ENCODE results near the gene PLCG2. TPM values are rescaled to one million over a fixed set of nuclear protein-coding genes. Genes with fewer than 3 reads are reported as not detected.

PLCG2 gene
- total and polyA plus RNA-seq, 2 donors: 8.0 to 13.0 TPM

- no peaks in the 10 kb centered on the region for H3K36me3 ChIP-seq (ENCODE audit: insufficient read depth)
- 59% methylated on average over 7 of the region's 7 CpGs for WGBS
- H3K27ac ChIP-seq (ENCODE audit: low read depth): no peak overlapping the region
- H3K4me1 ChIP-seq (ENCODE audit: insufficient read depth): no peaks in the 10 kb centered on the region
- no peak overlapping the region for H3K4me3 ChIP-seq (ENCODE audit: low read depth, low read length)
- no peak for DNase-seq (ENCODE audit: extremely low spot score)
Observed at GRCh38 chr16:81841722-81842121, 62.6 kb downstream of the PLCG2 start.

DNA sequence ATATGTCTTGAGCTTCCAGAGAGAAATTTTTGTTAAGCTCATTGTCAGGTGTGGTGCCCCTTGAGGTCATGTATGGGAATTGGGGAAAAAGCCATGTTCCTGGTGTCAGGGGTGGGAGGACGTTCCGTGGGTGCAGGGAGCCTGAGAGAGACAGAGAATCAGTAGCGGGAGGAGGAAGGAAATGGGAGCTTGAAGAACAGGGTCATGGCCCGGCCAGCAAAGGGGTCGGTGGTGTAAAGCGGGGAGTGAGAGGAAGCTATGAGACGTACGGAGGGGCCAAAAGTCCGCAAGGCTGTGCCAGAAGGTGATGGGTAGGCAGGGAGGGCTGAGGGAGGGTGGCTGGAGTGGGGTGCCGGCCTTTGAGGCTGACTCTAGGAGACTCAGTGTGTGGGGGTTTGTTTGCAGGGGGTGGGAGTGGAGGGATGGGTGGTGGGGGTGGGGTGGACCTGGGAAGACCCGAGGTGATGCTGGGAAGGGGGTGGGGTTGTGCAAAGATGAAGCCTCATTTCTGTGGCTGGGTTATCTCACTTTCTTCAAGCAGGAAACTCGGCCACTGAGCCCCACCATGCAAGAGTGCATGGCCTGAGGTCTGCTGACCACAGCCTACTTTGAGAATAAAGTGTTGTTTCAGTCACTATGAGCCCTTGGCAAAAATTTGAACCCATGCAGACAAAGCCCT lies 63.6 kb downstream of the PLCG2 start:
- Histone ChIP-seq H3K27ac (ENCODE audit: low read depth) (no peak overlapping the region), H3K4me3 (ENCODE audit: low read depth, low read length) (no peak overlapping the region), H3K4me1 (ENCODE audit: insufficient read depth) (no peaks in the 10 kb centered on the region), H3K36me3 (ENCODE audit: insufficient read depth) (no peaks in the 10 kb centered on the region)
- 57% methylated on average over 12 of the region's 12 CpGs for WGBS
- DNase-seq (ENCODE audit: extremely low spot score): no peak

DNA sequence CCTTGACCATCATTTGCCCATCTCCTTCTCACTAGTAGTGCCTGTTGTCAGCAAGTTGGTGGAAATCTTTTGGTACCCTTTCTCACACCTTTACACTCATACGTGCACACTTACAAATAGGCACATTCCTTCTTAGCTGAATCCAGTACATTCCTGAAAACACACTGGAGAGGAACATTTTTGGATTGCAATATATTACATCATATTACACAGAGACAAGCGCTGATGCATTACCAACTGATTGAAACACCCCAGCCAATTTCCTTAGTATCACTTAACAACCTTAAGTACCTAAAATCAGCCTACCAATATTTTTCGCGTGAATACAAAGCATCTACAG lies 64.1 kb downstream of the PLCG2 start:
- no peaks in the 10 kb centered on the region for H3K4me1 ChIP-seq (ENCODE audit: insufficient read depth)
- WGBS: 74% methylated on average over 4 of the region's 4 CpGs
- DNase-seq (ENCODE audit: extremely low spot score): no peak
- no peak overlapping the region for H3K27ac ChIP-seq (ENCODE audit: low read depth)
- no peaks in the 10 kb centered on the region for H3K36me3 ChIP-seq (ENCODE audit: insufficient read depth)
- no peak overlapping the region for H3K4me3 ChIP-seq (ENCODE audit: low read depth, low read length)

DNA sequence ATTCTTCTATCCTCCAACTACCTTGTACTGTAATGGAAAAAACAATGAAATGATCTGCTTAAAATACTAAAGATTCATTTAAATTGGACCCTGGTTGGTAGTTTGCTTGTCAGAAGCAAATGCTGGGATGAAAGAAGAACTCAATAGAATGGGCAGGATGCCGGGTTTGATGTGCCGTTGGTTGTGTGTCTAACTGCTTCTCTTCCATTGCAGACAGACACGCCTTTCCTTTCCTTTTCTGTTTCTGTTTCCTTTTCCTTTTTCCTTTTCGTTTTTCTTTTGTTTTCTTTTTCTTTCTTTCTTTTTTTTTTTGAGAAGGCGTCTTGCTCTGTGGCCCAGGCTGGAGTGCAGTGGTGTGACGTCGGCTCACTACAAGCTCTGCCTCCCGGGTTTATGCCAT lies 64.6 kb downstream of the PLCG2 start:
- Histone ChIP-seq H3K4me1 (ENCODE audit: insufficient read depth) (no peaks in the 10 kb centered on the region), H3K27ac (ENCODE audit: low read depth) (no peak overlapping the region), H3K4me3 (ENCODE audit: low read depth, low read length) (no peak overlapping the region), H3K36me3 (ENCODE audit: insufficient read depth) (no peaks in the 10 kb centered on the region)
- 86% methylated on average over 8 of the region's 8 CpGs for WGBS
- no peak for DNase-seq (ENCODE audit: extremely low spot score)

GRCh38 chr16:81846105-81846504 lies 67.0 kb downstream of the PLCG2 start:
- 78% methylated on average over 4 of the region's 4 CpGs for WGBS
- Histone ChIP-seq H3K4me3 (ENCODE audit: low read depth, low read length) (no peak overlapping the region), H3K36me3 (ENCODE audit: insufficient read depth) (no peaks in the 10 kb centered on the region), H3K27ac (ENCODE audit: low read depth) (no peak overlapping the region), H3K4me1 (ENCODE audit: insufficient read depth) (no peaks in the 10 kb centered on the region)
- no peak for DNase-seq (ENCODE audit: extremely low spot score)

GRCh38 chr16:81848306-81848853 lies 69.3 kb downstream of the PLCG2 start:
- Histone ChIP-seq H3K4me1 (ENCODE audit: insufficient read depth) (no peaks in the 10 kb centered on the region), H3K36me3 (ENCODE audit: insufficient read depth) (no peaks in the 10 kb centered on the region), H3K4me3 (ENCODE audit: low read depth, low read length) (no peak overlapping the region), H3K27ac (ENCODE audit: low read depth) (no peak overlapping the region)
- WGBS: 78% methylated on average over 4 of the region's 4 CpGs
- DNase-seq (ENCODE audit: extremely low spot score): no peak

DNA sequence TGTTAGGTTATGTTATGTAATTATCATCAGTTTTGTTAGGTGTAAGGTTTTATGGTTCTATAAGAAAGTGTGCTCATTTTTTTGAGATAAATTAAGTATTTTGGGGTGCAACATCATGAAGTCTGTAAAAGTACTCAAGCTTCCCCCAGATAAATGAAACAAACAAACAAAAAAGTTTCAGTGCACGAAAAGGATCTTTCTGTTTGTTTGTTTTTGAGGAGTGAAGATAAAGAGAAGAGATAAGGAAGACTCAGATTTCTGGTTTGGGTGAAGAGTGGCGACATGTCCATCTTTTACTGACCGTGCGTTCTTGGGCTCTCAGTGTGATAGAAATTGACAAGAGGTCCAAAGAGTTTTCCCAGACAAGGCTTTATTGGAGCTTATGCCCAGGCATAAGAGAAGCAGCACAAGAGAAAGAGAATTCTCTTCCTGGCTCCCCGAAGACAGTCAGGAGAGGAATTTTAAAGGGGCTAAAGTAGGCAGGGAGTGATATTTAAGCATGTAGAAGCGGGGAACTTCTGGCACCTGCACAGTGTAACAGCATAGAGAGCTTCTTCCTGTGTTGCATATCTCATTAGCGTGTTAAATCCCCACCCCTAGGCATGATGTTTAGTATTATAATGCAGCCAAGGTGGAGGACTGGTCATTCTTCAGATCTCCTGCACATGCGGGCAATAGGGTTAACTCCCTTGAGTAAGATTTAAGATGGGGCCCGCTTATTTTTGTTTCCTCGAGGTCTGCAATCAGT lies 71.3 kb downstream of the PLCG2 start:
- Histone ChIP-seq H3K27ac (ENCODE audit: low read depth) (no peak overlapping the region), H3K4me1 (ENCODE audit: insufficient read depth) (no peaks in the 10 kb centered on the region), H3K36me3 (ENCODE audit: insufficient read depth) (no peaks in the 10 kb centered on the region), H3K4me3 (ENCODE audit: low read depth, low read length) (no peak overlapping the region)
- WGBS: 57% methylated on average over 10 of the region's 10 CpGs
- no peak for DNase-seq (ENCODE audit: extremely low spot score)

DNA sequence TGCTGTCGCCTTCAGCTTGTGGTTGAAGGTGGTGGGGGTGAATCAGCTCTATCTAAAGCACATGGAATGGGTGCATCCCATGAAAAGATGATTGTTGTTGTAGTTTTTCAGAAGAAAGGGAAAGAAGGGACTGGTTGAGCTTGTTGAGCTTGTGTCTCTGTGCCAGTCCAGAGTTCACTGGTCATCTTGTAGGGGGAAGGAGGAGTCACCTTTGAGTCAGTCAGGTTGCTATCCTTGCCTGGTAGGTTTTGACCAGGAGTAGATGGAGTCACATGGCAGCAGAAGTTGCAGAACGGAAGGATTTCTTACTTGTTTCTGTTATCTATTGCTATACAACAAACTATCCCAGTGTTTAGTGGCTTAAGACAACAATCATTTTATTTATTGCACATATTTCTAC lies 73.3 kb downstream of the PLCG2 start:
- Histone ChIP-seq H3K4me3 (ENCODE audit: low read depth, low read length) (no peak overlapping the region), H3K27ac (ENCODE audit: low read depth) (no peak overlapping the region), H3K4me1 (ENCODE audit: insufficient read depth) (no peaks in the 10 kb centered on the region), H3K36me3 (ENCODE audit: insufficient read depth) (no peaks in the 10 kb centered on the region)
- WGBS: 81% methylated on average over 2 of the region's 2 CpGs
- DNase-seq (ENCODE audit: extremely low spot score): no peak

DNA sequence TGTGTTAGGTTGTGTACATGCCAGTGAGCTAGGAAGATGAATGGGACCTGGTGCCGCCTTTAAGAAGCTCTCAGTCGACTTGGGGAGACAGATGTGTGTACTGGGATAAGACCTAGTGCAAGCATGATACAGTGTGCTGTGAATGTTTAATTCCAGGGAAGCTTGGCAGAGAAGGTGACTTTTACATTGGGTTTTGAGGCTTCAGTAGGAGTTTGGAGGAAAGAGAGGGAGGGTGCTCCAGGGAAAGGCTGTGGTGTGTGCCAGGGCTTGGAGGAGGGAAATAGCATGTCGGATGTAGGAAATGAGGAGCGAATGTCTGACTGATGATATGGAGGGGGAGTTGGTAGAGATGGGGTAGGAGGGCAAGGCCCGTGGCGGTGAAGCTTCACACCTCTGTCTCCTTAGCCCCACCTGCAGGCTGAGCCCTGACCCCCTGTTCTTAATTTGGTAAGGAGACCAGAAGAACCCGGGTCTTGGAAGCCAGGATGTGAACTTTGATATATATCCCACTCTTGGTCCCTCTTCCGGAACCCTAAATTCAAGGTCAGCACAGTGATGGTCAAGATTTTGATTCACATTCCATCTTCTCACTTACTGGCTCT lies 76.6 kb downstream of the PLCG2 start:
- DNase-seq (ENCODE audit: extremely low spot score): no peak
- no peaks in the 10 kb centered on the region for H3K4me1 ChIP-seq (ENCODE audit: insufficient read depth)
- no peak overlapping the region for H3K27ac ChIP-seq (ENCODE audit: low read depth)
- no peaks in the 10 kb centered on the region for H3K36me3 ChIP-seq (ENCODE audit: insufficient read depth)
- WGBS: 79% methylated on average over 8 of the region's 8 CpGs
- H3K4me3 ChIP-seq (ENCODE audit: low read depth, low read length): no peak overlapping the region

DNA sequence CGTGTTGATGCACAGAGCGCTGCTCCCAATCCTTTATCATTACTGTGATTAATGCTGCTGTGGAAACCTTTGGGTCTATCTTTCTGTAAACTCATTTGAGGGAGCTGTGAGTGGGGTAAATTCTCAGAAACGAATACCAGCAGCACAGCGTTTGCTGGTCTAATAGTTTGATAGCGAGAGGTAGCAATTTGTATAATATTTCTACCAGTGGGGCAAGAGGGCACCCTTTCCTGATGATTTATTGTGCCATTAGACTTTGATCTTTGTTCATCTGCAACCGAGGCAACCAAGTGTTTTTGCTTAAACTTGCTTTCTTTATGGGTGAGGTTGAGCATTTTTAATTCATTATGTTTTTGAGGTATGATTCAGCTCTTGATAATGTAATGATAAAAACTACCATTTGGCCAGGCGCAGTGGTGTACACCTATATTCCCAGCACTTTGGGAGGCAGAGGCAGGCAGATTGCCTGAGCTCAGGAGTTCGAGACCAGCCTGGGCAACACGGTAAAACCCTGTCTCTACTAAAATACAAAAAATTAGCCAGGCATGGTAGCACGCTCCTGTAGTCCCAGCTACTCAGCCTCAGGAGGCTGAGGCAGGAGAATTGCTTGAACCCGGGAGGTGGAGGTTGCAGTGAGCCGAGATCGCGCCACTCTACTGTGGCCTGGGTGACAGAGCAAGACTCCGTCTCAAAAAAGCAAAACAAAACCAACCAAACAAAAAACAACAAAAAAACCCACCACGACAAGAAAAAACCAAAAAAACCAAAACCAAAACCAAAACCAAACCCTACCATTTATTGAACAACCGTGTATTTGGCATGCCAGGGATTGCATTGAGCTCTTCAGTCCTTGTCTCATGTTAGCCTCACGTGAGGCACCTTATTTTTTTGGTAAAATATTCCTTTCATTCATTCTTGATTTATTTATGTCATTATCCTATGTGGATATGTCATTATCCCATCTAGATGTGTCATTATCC lies 81.5 kb downstream of the PLCG2 start:
- H3K4me3 ChIP-seq (ENCODE audit: low read depth, low read length): no peak overlapping the region
- H3K36me3 ChIP-seq (ENCODE audit: insufficient read depth): no peaks in the 10 kb centered on the region
- WGBS: 80% methylated on average over 18 of the region's 18 CpGs
- H3K27ac ChIP-seq (ENCODE audit: low read depth): no peak overlapping the region
- no peak for DNase-seq (ENCODE audit: extremely low spot score)
- H3K4me1 ChIP-seq (ENCODE audit: insufficient read depth): no peaks in the 10 kb centered on the region

DNA sequence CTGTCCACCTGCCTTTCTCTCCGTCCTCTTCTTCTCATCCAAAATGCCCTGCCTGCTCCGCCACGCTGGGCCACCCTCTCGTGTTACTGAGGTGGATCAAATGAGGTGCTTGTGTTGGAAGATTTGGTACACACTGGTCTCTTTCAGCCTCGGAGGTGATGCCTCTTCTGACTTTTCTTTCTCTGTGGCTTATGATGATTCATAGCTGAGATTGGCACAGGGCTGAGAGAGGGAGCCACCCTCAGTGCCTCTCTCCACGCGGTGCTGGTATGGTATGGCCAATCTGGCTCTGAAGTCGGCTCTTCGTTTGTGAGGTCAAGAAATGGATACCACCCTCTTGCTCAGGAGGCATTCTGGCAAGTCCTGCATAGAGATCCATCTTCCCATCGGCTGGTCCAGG lies 82.4 kb downstream of the PLCG2 start:
- Histone ChIP-seq H3K36me3 (ENCODE audit: insufficient read depth) (no peaks in the 10 kb centered on the region), H3K27ac (ENCODE audit: low read depth) (no peak overlapping the region), H3K4me1 (ENCODE audit: insufficient read depth) (no peaks in the 10 kb centered on the region), H3K4me3 (ENCODE audit: low read depth, low read length) (no peak overlapping the region)
- no peak for DNase-seq (ENCODE audit: extremely low spot score)
- 67% methylated on average over 10 of the region's 10 CpGs for WGBS

DNA sequence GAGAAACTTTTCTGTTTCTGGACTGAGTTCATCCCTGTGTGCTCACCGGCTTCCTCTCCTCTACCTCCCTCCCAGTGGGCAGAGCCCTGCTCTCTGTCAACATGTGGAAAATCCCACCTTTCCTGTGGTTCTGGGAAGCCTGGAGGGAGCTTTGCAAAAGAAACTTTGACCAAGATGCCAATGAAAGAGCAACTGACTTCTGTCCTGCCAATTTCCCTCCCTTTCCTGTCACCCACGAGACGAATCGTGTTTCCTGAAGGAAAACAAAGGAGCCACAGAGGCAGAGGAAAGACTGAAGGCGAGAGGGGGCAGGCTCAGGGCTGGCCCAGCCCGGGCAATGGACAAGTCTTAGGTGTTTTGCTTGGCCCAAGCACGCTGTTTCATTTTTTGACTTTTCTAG lies 82.8 kb downstream of the PLCG2 start:
- Histone ChIP-seq H3K4me3 (ENCODE audit: low read depth, low read length) (no peak overlapping the region), H3K27ac (ENCODE audit: low read depth) (no peak overlapping the region), H3K4me1 (ENCODE audit: insufficient read depth) (no peaks in the 10 kb centered on the region), H3K36me3 (ENCODE audit: insufficient read depth) (no peaks in the 10 kb centered on the region)
- DNase-seq (ENCODE audit: extremely low spot score): no peak
- 54% methylated on average over 7 of the region's 7 CpGs for WGBS

DNA sequence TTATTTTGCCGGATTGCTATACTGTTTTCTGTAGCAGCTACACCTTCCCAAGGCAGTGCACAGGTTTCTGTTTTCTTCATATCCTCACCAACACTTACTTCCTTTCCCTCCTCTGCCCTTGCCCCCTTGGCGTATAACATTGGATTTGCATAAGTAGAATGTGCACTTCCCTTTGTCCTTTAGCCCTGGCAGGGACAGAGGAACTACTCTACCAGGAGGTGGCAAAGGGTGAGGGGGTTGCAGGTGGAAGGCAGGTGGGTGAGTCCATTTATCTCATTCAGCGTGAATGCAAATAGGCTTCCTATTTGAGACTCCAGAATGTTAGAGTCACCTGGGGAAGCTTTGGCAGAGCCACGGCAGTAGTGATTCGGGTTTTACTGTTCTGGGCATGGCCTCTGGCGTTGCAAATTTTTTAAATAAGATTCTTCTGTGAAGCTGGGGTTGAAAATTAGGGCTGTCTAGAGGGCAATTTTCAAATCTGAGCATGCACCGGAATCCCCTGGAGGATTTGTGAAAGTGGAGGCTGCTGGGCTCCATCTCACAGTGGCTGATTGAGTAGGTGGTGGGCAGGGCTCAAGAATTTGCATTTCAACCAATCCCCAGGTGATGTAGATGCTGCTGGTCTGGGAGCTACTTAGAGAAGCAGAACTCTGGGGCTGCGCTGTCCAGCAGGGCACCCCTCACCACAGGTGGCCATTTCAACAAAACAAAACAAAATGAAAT lies 84.7 kb downstream of the PLCG2 start:
- H3K4me3 ChIP-seq (ENCODE audit: low read depth, low read length): no peak overlapping the region
- WGBS: 60% methylated on average over 8 of the region's 8 CpGs
- DNase-seq (ENCODE audit: extremely low spot score): no peak
- no peak overlapping the region for H3K27ac ChIP-seq (ENCODE audit: low read depth)
- no peaks in the 10 kb centered on the region for H3K36me3 ChIP-seq (ENCODE audit: insufficient read depth)
- no peaks in the 10 kb centered on the region for H3K4me1 ChIP-seq (ENCODE audit: insufficient read depth)
